Measurements from ENCODE around the gene OASL.
"Not testable (repeated sequence)": the region's sequence is repeated elsewhere in the genome, so short reads cannot be mapped to it uniquely, and the experiment has no call there.

The OASL gene, protein sequence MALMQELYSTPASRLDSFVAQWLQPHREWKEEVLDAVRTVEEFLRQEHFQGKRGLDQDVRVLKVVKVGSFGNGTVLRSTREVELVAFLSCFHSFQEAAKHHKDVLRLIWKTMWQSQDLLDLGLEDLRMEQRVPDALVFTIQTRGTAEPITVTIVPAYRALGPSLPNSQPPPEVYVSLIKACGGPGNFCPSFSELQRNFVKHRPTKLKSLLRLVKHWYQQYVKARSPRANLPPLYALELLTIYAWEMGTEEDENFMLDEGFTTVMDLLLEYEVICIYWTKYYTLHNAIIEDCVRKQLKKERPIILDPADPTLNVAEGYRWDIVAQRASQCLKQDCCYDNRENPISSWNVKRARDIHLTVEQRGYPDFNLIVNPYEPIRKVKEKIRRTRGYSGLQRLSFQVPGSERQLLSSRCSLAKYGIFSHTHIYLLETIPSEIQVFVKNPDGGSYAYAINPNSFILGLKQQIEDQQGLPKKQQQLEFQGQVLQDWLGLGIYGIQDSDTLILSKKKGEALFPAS

GRCh38 chr12:121038861-121039668, at the start of gene OASL:
OASL (minus strand) TSS chr12:121039246; CDS start chr12:121038971, 275 bp downstream.
- Histone ChIP-seq H3K9me3 (ENCODE audit: insufficient read depth, low read depth, low read length) (no peaks in the 10 kb centered on the region), H3K4me3 (ENCODE audit: low read length) (no peak within 1 kb of the TSS), H3K36me3 (ENCODE audit: insufficient read depth, low read depth, low read length) (no peaks in the 10 kb centered on the region), H3K27ac (ENCODE audit: low read length) (no peak within 1 kb of the TSS), H3K27me3 (ENCODE audit: insufficient read depth, low read length) (no peaks in the 10 kb centered on the region), H3K9ac (ENCODE audit: low read depth, low read length) (no peak within 1 kb of the TSS), H3K4me1 (ENCODE audit: insufficient read depth, low read length) (no peaks in the 10 kb centered on the region)

DNA sequence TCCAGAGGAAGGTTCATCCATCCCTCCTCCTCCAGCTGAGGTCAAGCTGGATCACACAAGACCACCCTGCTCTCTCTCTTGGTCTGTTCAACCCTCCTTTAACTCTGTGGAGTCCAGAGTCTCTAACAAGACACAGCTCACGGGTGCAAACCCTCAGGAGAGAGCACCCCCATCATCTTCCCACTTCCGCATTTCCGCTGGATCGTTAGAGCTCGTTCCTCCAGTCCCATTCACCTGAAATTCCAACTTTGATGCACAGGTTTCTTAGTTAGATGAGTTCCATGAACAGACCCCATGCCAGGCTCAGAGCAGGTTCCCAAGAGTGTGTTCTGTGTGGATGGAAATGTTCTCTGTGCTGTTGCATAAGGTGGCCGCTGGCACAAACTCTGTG, 49.1 kb upstream of the OASL start:
- no peaks in the 10 kb centered on the region for H3K36me3 ChIP-seq (ENCODE audit: insufficient read depth, low read depth, low read length)
- H3K9ac ChIP-seq (ENCODE audit: low read depth, low read length) = no peak overlapping the region
- H3K4me1 ChIP-seq (ENCODE audit: insufficient read depth, low read length) = no peaks in the 10 kb centered on the region
- H3K9me3 ChIP-seq (ENCODE audit: insufficient read depth, low read depth, low read length) = no peaks in the 10 kb centered on the region
- H3K27ac ChIP-seq (ENCODE audit: low read length) = no peak overlapping the region
- H3K4me3 ChIP-seq (ENCODE audit: low read length) = no peak overlapping the region
- H3K27me3 ChIP-seq (ENCODE audit: insufficient read depth, low read length) = no peaks in the 10 kb centered on the region

DNA sequence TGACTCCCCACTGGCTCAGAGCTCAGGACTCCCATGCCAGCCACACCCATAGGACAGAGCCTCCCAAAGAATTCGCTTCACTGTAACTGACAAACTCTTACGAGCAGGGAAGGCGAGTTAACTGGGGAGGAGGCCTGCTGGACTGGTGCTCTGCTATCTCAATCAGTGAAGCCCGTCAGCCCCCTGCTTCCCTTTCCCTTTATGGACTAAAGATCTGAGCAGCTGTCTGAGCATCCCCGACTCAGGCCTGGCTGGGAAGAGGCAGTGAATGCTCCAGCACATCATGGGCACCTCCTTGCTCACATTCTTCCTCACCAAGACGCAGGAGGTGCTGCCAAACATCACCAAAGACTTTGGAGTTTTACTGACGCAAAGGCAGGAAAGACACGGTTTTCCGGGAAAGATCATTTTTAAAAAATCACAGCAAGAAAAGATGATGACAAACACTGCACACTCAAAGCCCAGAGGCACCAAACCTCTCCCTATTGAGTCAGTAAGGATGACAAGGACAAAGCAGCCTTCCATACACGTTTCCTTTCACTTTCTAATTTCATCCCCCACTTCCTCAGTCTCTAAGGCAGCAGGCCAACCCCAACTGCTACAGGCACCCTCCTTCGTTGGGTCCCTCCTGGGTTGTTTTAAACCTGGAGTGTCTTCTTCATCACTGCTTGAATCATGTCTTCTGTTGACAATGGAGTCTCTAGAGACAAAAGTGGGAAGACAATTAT, 48.6 kb upstream of the OASL start:
- Histone ChIP-seq H3K27me3 (ENCODE audit: insufficient read depth, low read length) (no peaks in the 10 kb centered on the region), H3K4me3 (ENCODE audit: low read length) (no peak overlapping the region), H3K9me3 (ENCODE audit: insufficient read depth, low read depth, low read length) (no peaks in the 10 kb centered on the region), H3K27ac (ENCODE audit: low read length) (no peak overlapping the region), H3K4me1 (ENCODE audit: insufficient read depth, low read length) (no peaks in the 10 kb centered on the region), H3K9ac (ENCODE audit: low read depth, low read length) (no peak overlapping the region), H3K36me3 (ENCODE audit: insufficient read depth, low read depth, low read length) (no peaks in the 10 kb centered on the region)

- H3K4me3 ChIP-seq (ENCODE audit: low read length) = no peak overlapping the region
- no peak overlapping the region for H3K9ac ChIP-seq (ENCODE audit: low read depth, low read length)
- H3K27me3 ChIP-seq (ENCODE audit: insufficient read depth, low read length) = no peaks in the 10 kb centered on the region
- H3K9me3 ChIP-seq (ENCODE audit: insufficient read depth, low read depth, low read length) = no peaks in the 10 kb centered on the region
- no peak overlapping the region for H3K27ac ChIP-seq (ENCODE audit: low read length)
- H3K36me3 ChIP-seq (ENCODE audit: insufficient read depth, low read depth, low read length) = no peaks in the 10 kb centered on the region
- H3K4me1 ChIP-seq (ENCODE audit: insufficient read depth, low read length) = no peaks in the 10 kb centered on the region
Observed at GRCh38 chr12:121086781-121087295, 47.8 kb upstream of the OASL start.

- Histone ChIP-seq H3K4me3 (ENCODE audit: low read length) (no peak overlapping the region), H3K9me3 (ENCODE audit: insufficient read depth, low read depth, low read length) (no peaks in the 10 kb centered on the region), H3K4me1 (ENCODE audit: insufficient read depth, low read length) (no peaks in the 10 kb centered on the region), H3K27ac (ENCODE audit: low read length) (no peak overlapping the region), H3K36me3 (ENCODE audit: insufficient read depth, low read depth, low read length) (no peaks in the 10 kb centered on the region), H3K9ac (ENCODE audit: low read depth, low read length) (no peak overlapping the region), H3K27me3 (ENCODE audit: insufficient read depth, low read length) (no peaks in the 10 kb centered on the region)
Observed at GRCh38 chr12:121085506-121086353, 46.7 kb upstream of the OASL start.

DNA sequence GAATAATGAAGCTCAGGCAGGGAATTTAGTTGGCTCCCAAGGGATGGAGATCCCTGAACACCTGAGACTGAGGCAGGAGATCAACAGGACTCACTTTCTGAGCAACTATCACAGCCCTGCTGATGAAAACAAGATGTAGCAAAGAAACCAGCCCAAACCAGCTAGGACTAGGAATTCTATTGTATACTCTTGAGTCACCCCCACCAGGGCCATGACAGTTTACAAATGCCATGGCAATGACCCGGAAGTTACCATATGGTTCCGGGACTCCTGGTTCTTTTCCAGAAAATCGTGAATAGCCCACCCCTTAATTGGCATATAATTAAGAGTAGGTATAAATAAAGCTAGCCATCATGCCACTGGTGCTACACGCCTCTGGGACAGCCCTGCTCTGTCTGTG, 46.0 kb upstream of the OASL start:
- Histone ChIP-seq H3K4me3 (ENCODE audit: low read length) (no peak overlapping the region), H3K36me3 (ENCODE audit: insufficient read depth, low read depth, low read length) (no peaks in the 10 kb centered on the region), H3K27me3 (ENCODE audit: insufficient read depth, low read length) (no peaks in the 10 kb centered on the region), H3K9me3 (ENCODE audit: insufficient read depth, low read depth, low read length) (no peaks in the 10 kb centered on the region), H3K9ac (ENCODE audit: low read depth, low read length) (no peak overlapping the region), H3K4me1 (ENCODE audit: insufficient read depth, low read length) (no peaks in the 10 kb centered on the region), H3K27ac (ENCODE audit: low read length) (no peak overlapping the region)

DNA sequence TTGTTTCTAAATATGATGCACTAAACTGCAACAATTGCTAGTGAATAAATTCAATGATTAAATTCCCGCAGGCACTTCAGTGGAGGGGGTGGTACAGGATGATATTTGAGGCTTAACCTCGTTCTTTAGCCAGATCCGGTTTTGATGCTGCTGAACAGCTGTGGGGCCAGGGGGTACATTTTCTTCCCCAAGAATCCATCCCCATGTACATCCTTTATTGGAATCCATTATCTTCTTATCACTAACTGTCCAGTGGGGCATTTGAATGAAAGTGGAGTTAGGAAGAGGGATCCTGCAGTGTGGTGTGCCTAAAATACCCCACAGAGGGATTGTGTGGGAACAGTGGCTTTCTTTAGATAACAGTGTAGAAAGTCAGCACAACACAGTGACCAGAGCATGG, 45.2 kb upstream of the OASL start:
- Histone ChIP-seq H3K27me3 (ENCODE audit: insufficient read depth, low read length) (no peaks in the 10 kb centered on the region), H3K4me1 (ENCODE audit: insufficient read depth, low read length) (no peaks in the 10 kb centered on the region), H3K36me3 (ENCODE audit: insufficient read depth, low read depth, low read length) (no peaks in the 10 kb centered on the region), H3K9ac (ENCODE audit: low read depth, low read length) (no peak overlapping the region), H3K9me3 (ENCODE audit: insufficient read depth, low read depth, low read length) (no peaks in the 10 kb centered on the region), H3K27ac (ENCODE audit: low read length) (no peak overlapping the region), H3K4me3 (ENCODE audit: low read length) (no peak overlapping the region)

GRCh38 chr12:121080909-121081308, 41.9 kb upstream of the OASL start:
- Histone ChIP-seq H3K9ac (ENCODE audit: low read depth, low read length) (no peak overlapping the region), H3K36me3 (ENCODE audit: insufficient read depth, low read depth, low read length) (no peaks in the 10 kb centered on the region), H3K27me3 (ENCODE audit: insufficient read depth, low read length) (no peaks in the 10 kb centered on the region), H3K4me3 (ENCODE audit: low read length) (no peak overlapping the region), H3K4me1 (ENCODE audit: insufficient read depth, low read length) (no peaks in the 10 kb centered on the region), H3K27ac (ENCODE audit: low read length) (no peak overlapping the region), H3K9me3 (ENCODE audit: insufficient read depth, low read depth, low read length) (0 out of 2 replicates have a peak, but pooled peaks cover 4% of the 10 kb centered on the region)

- Histone ChIP-seq H3K27ac (ENCODE audit: low read length) (no peak overlapping the region), H3K4me3 (ENCODE audit: low read length) (no peak overlapping the region), H3K4me1 (ENCODE audit: insufficient read depth, low read length) (no peaks in the 10 kb centered on the region), H3K9ac (ENCODE audit: low read depth, low read length) (no peak overlapping the region), H3K27me3 (ENCODE audit: insufficient read depth, low read length) (no peaks in the 10 kb centered on the region), H3K9me3 (ENCODE audit: insufficient read depth, low read depth, low read length) (peaks cover 4% of the 10 kb centered on the region; the same call in 1 of the 2 replicates), H3K36me3 (ENCODE audit: insufficient read depth, low read depth, low read length) (no peaks in the 10 kb centered on the region)
Observed at GRCh38 chr12:121079736-121080272, 40.8 kb upstream of the OASL start.

GRCh38 chr12:121077440-121077839, 38.4 kb upstream of the OASL start:
- H3K36me3 ChIP-seq (ENCODE audit: insufficient read depth, low read depth, low read length); H3K4me3 ChIP-seq (ENCODE audit: low read length); H3K9ac ChIP-seq (ENCODE audit: low read depth, low read length); H3K4me1 ChIP-seq (ENCODE audit: insufficient read depth, low read length); H3K27ac ChIP-seq (ENCODE audit: low read length); H3K27me3 ChIP-seq (ENCODE audit: insufficient read depth, low read length): not testable (repeated sequence)
- peaks cover 21% of the 10 kb centered on the region; the same call in 1 of the 2 replicates for H3K9me3 ChIP-seq (ENCODE audit: insufficient read depth, low read depth, low read length)
